Measurements from ENCODE around the gene EN1.

EN1 gene

GRCh38 chr2:118846953-118847761 is at the start of gene EN1:
Gene EN1, minus strand, starts transcription at chr2:118847648. Its CDS starts 481 bp downstream, at chr2:118847167.
- no peaks in the 10 kb centered on the region for H3K36me3 ChIP-seq (ENCODE audit: control insufficient read depth, low read depth, low read length)
- H3K4me3 ChIP-seq (ENCODE audit: low read length) = peak within 1 kb of the TSS; percentile 44
- peaks cover 100% of the 10 kb centered on the region for H3K27me3 ChIP-seq (ENCODE audit: control insufficient read depth, insufficient read depth, low read length)
- H3K9ac ChIP-seq (ENCODE audit: low read length) = no peak within 1 kb of the TSS
- peaks cover 54% of the 10 kb centered on the region for H3K4me1 ChIP-seq (ENCODE audit: control insufficient read depth, low read depth, low read length)
- no peaks in the 10 kb centered on the region for H3K9me3 ChIP-seq (ENCODE audit: control insufficient read depth, low read depth, low read length)
- no peak within 1 kb of the TSS for H3K27ac ChIP-seq (ENCODE audit: low read length)

- no peak overlapping the region for H3K27ac ChIP-seq (ENCODE audit: low read length)
- no peaks in the 10 kb centered on the region for H3K27me3 ChIP-seq (ENCODE audit: control insufficient read depth, insufficient read depth, low read length)
- no peaks in the 10 kb centered on the region for H3K36me3 ChIP-seq (ENCODE audit: control insufficient read depth, low read depth, low read length)
- H3K9me3 ChIP-seq (ENCODE audit: control insufficient read depth, low read depth, low read length) = no peaks in the 10 kb centered on the region
- H3K4me1 ChIP-seq (ENCODE audit: control insufficient read depth, low read depth, low read length) = no peaks in the 10 kb centered on the region
- H3K4me3 ChIP-seq (ENCODE audit: low read length) = no peak overlapping the region
- H3K9ac ChIP-seq (ENCODE audit: low read length) = no peak overlapping the region
Observed at GRCh38 chr2:118893100-118893499, 45.7 kb upstream of the EN1 start.

- H3K27ac ChIP-seq (ENCODE audit: low read length) = no peak overlapping the region
- no peak overlapping the region for H3K9ac ChIP-seq (ENCODE audit: low read length)
- no peak overlapping the region for H3K4me3 ChIP-seq (ENCODE audit: low read length)
- H3K27me3 ChIP-seq (ENCODE audit: control insufficient read depth, insufficient read depth, low read length) = no peaks in the 10 kb centered on the region
- H3K4me1 ChIP-seq (ENCODE audit: control insufficient read depth, low read depth, low read length) = no peaks in the 10 kb centered on the region
- H3K9me3 ChIP-seq (ENCODE audit: control insufficient read depth, low read depth, low read length) = no peaks in the 10 kb centered on the region
- no peaks in the 10 kb centered on the region for H3K36me3 ChIP-seq (ENCODE audit: control insufficient read depth, low read depth, low read length)
Observed at GRCh38 chr2:118889995-118890394, 42.5 kb upstream of the EN1 start.

- Histone ChIP-seq H3K9ac (ENCODE audit: low read length) (no peak overlapping the region), H3K27ac (ENCODE audit: low read length) (no peak overlapping the region), H3K4me1 (ENCODE audit: control insufficient read depth, low read depth, low read length) (no peaks in the 10 kb centered on the region), H3K27me3 (ENCODE audit: control insufficient read depth, insufficient read depth, low read length) (peaks cover 16% of the 10 kb centered on the region), H3K4me3 (ENCODE audit: low read length) (no peak overlapping the region), H3K36me3 (ENCODE audit: control insufficient read depth, low read depth, low read length) (no peaks in the 10 kb centered on the region), H3K9me3 (ENCODE audit: control insufficient read depth, low read depth, low read length) (no peaks in the 10 kb centered on the region)
Observed at GRCh38 chr2:118883792-118884191, 36.3 kb upstream of the EN1 start.

- no peaks in the 10 kb centered on the region for H3K9me3 ChIP-seq (ENCODE audit: control insufficient read depth, low read depth, low read length)
- peak overlapping the region; percentile 45 for H3K4me3 ChIP-seq (ENCODE audit: low read length)
- H3K27ac ChIP-seq (ENCODE audit: low read length) = no peak overlapping the region
- no peaks in the 10 kb centered on the region for H3K4me1 ChIP-seq (ENCODE audit: control insufficient read depth, low read depth, low read length)
- H3K36me3 ChIP-seq (ENCODE audit: control insufficient read depth, low read depth, low read length) = no peaks in the 10 kb centered on the region
- peaks cover 16% of the 10 kb centered on the region for H3K27me3 ChIP-seq (ENCODE audit: control insufficient read depth, insufficient read depth, low read length)
- no peak overlapping the region for H3K9ac ChIP-seq (ENCODE audit: low read length)
Observed at GRCh38 chr2:118882693-118883336, 35.4 kb upstream of the EN1 start.

GRCh38 chr2:118881490-118882129 is 34.2 kb upstream of the EN1 start:
- Histone ChIP-seq H3K4me3 (ENCODE audit: low read length) (no peak overlapping the region), H3K9me3 (ENCODE audit: control insufficient read depth, low read depth, low read length) (no peaks in the 10 kb centered on the region), H3K27me3 (ENCODE audit: control insufficient read depth, insufficient read depth, low read length) (peaks cover 16% of the 10 kb centered on the region), H3K4me1 (ENCODE audit: control insufficient read depth, low read depth, low read length) (no peaks in the 10 kb centered on the region), H3K9ac (ENCODE audit: low read length) (no peak overlapping the region), H3K27ac (ENCODE audit: low read length) (no peak overlapping the region), H3K36me3 (ENCODE audit: control insufficient read depth, low read depth, low read length) (no peaks in the 10 kb centered on the region)

- Histone ChIP-seq H3K9ac (ENCODE audit: low read length) (no peak overlapping the region), H3K36me3 (ENCODE audit: control insufficient read depth, low read depth, low read length) (no peaks in the 10 kb centered on the region), H3K27me3 (ENCODE audit: control insufficient read depth, insufficient read depth, low read length) (peaks cover 16% of the 10 kb centered on the region), H3K4me1 (ENCODE audit: control insufficient read depth, low read depth, low read length) (no peaks in the 10 kb centered on the region), H3K9me3 (ENCODE audit: control insufficient read depth, low read depth, low read length) (no peaks in the 10 kb centered on the region), H3K4me3 (ENCODE audit: low read length) (no peak overlapping the region), H3K27ac (ENCODE audit: low read length) (no peak overlapping the region)
Observed at GRCh38 chr2:118880501-118880900, 33.1 kb upstream of the EN1 start.

GRCh38 chr2:118878531-118879149 is 31.2 kb upstream of the EN1 start:
- H3K36me3 ChIP-seq (ENCODE audit: control insufficient read depth, low read depth, low read length) = no peaks in the 10 kb centered on the region
- H3K9ac ChIP-seq (ENCODE audit: low read length) = no peak overlapping the region
- H3K4me1 ChIP-seq (ENCODE audit: control insufficient read depth, low read depth, low read length) = no peaks in the 10 kb centered on the region
- H3K27me3 ChIP-seq (ENCODE audit: control insufficient read depth, insufficient read depth, low read length) = peaks cover 16% of the 10 kb centered on the region
- no peaks in the 10 kb centered on the region for H3K9me3 ChIP-seq (ENCODE audit: control insufficient read depth, low read depth, low read length)
- no peak overlapping the region for H3K27ac ChIP-seq (ENCODE audit: low read length)
- no peak overlapping the region for H3K4me3 ChIP-seq (ENCODE audit: low read length)

GRCh38 chr2:118875318-118875717 is 27.9 kb upstream of the EN1 start:
- H3K4me3 ChIP-seq (ENCODE audit: low read length) = no peak overlapping the region

GRCh38 chr2:118874324-118874723 is 26.9 kb upstream of the EN1 start:
- H3K4me3 ChIP-seq (ENCODE audit: low read length) = no peak overlapping the region
- no peak overlapping the region for H3K9ac ChIP-seq (ENCODE audit: low read length)
- no peak overlapping the region for H3K27ac ChIP-seq (ENCODE audit: low read length)
- no peaks in the 10 kb centered on the region for H3K27me3 ChIP-seq (ENCODE audit: control insufficient read depth, insufficient read depth, low read length)
- H3K36me3 ChIP-seq (ENCODE audit: control insufficient read depth, low read depth, low read length) = no peaks in the 10 kb centered on the region
- H3K4me1 ChIP-seq (ENCODE audit: control insufficient read depth, low read depth, low read length) = no peaks in the 10 kb centered on the region
- H3K9me3 ChIP-seq (ENCODE audit: control insufficient read depth, low read depth, low read length) = no peaks in the 10 kb centered on the region

More at GRCh38 chr2:118875318-118875717, 27.9 kb upstream of the EN1 start:
- no peaks in the 10 kb centered on the region for H3K36me3 ChIP-seq (ENCODE audit: control insufficient read depth, low read depth, low read length)
- H3K4me1 ChIP-seq (ENCODE audit: control insufficient read depth, low read depth, low read length) = no peaks in the 10 kb centered on the region
- H3K27ac ChIP-seq (ENCODE audit: low read length) = no peak overlapping the region
- H3K9me3 ChIP-seq (ENCODE audit: control insufficient read depth, low read depth, low read length) = no peaks in the 10 kb centered on the region
- no peak overlapping the region for H3K9ac ChIP-seq (ENCODE audit: low read length)
- peaks cover 1% of the 10 kb centered on the region for H3K27me3 ChIP-seq (ENCODE audit: control insufficient read depth, insufficient read depth, low read length)

GRCh38 chr2:118865106-118865505 is 17.7 kb upstream of the EN1 start:
- H3K27ac ChIP-seq (ENCODE audit: low read length) = no peak overlapping the region
- no peaks in the 10 kb centered on the region for H3K4me1 ChIP-seq (ENCODE audit: control insufficient read depth, low read depth, low read length)
- H3K27me3 ChIP-seq (ENCODE audit: control insufficient read depth, insufficient read depth, low read length) = peaks cover 11% of the 10 kb centered on the region
- H3K36me3 ChIP-seq (ENCODE audit: control insufficient read depth, low read depth, low read length) = no peaks in the 10 kb centered on the region
- H3K9me3 ChIP-seq (ENCODE audit: control insufficient read depth, low read depth, low read length) = no peaks in the 10 kb centered on the region
- no peak overlapping the region for H3K4me3 ChIP-seq (ENCODE audit: low read length)
- H3K9ac ChIP-seq (ENCODE audit: low read length) = no peak overlapping the region
